Heart left ventricle (tissue), 16 donors: ENCODE measurements around the gene NACAD. TPM values are rescaled to one million over a fixed set of nuclear protein-coding genes. Genes with fewer than 3 reads are reported as not detected.

Source experiments
- ATAC-seq, 4 donors: fragments of 200-7000 bp; cut with Tn5 transposase; one replicate each; pipeline ENCODE4 v1.9.1; 2020 to 2022; ENCODE audit warnings: moderate library complexity in 4 of 4, mild to moderate bottlenecking in 3 of 4, moderate number of reproducible peaks in 1 of 4
- DNase-seq, 5 donors: peaks; one replicate each; pipeline ENCODE4 v3.0.0-alpha.2; 2020
- H3K27ac ChIP-seq, 12 donors: fragments of 200-600 bp; sonication (generic) in 4 of 12; one replicate each; pipeline versions ENCODE4 v1.5.0 to v1.8.0; 2016 to 2022; ENCODE audit warnings: mild to moderate bottlenecking in 2 of 12
- H3K27me3 ChIP-seq, 9 donors: fragments of 200-600 bp; sonication (generic) in 2 of 9; one replicate each; pipeline versions ENCODE4 v1.5.1 to v1.8.0; 2016 to 2022; ENCODE audit warnings: mild to moderate bottlenecking in 3 of 9
- H3K36me3 ChIP-seq, 9 donors: fragments of 200-600 bp; sonication (generic) in 2 of 9; one replicate each; pipeline versions ENCODE4 v1.5.0 to v1.8.0; 2018 to 2022; ENCODE audit warnings: mild to moderate bottlenecking in 2 of 9
- H3K4me1 ChIP-seq, 12 donors: fragments of 200-600 bp; sonication (generic) in 4 of 12; one replicate each; pipeline versions ENCODE4 v1.5.0 to v1.8.0; 2016 to 2022; ENCODE audit warnings: mild to moderate bottlenecking in 3 of 12
- H3K4me3 ChIP-seq, 12 donors: fragments of 200-600 bp; sonication (generic) in 4 of 12; one replicate each; pipeline versions ENCODE4 v1.5.0 to v1.8.0; 2017 to 2022; ENCODE audit warnings: mild to moderate bottlenecking in 9 of 12, moderate library complexity in 4 of 12
- H3K9me3 ChIP-seq, 12 donors: fragments of 200-600 bp; sonication (generic) in 4 of 12; one replicate each; pipeline versions ENCODE4 v1.5.0 to v1.8.0; 2016 to 2022; ENCODE audit warnings: mild to moderate bottlenecking in 1 of 12
- CTCF ChIP-seq, 12 donors: fragments of 200-600 bp; sonication (generic) in 4 of 12; IDR thresholded peaks; one replicate each; pipeline versions ENCODE4 v1.5.0 to v1.8.0; 2018 to 2022; ENCODE audit warnings: antibody characterized with exemption in 12 of 12, mild to moderate bottlenecking in 5 of 12
- POLR2A ChIP-seq, 2 donors: fragments of 450-650 bp; IDR thresholded peaks; one replicate each; pipeline ENCODE4 v1.6.1; 2017; ENCODE audit warnings: antibody characterized with exemption in 2 of 2, mild to moderate bottlenecking in 2 of 2, moderate library complexity in 2 of 2
- WGBS, 4 donors: extraction: QIAGEN DNeasy Blood & Tissue Kit in 2 of 4; methylation state at CpG; one replicate each; pipeline versions ENCODE4 v1.1.5 to v1.1.7; 2013 to 2018; 5-methylcytosine and 5-hydroxymethylcytosine counted together
- intact Hi-C, 10 donors: fragments of 100-400 bp; cut with DNase I; formaldehyde crosslinking; loops; one replicate each; pipeline versions ENCODE4 v1.11.1 to v1.14.2; 2022
- long read RNA-seq, 3 donors: library from polyadenylated mRNA; unstranded; transcript quantifications; one replicate each; pipeline ENCODE4 v2.0.0, GENCODE V29; 2020 to 2021
- polyA plus RNA-seq, 2 donors: library from polyadenylated mRNA; stranded (reverse); fragments of 200-250 nt; gene quantifications; one replicate each; pipeline ENCODE4 v1.2.3, GENCODE V29; 2013
- total RNA-seq, 9 donors: library from RNA; depleted of rRNA in 2 of 9; stranded (reverse); fragments of >200 nt in 2 of 9; fragmentation: NEBNext Ultra II Directional in 3 of 9; extraction: Animal tissue kit (Norgen Biotek cat#: 25700) in 3 of 9; gene quantifications; one replicate each; pipeline versions ENCODE4 v1.1.0 to v1.2.4, GENCODE V29; 2016 to 2023
- donor health status: ischemic (EF 13 %, LVEDD 7.1; RV severe dilation, severe dysfunction).
- donor health status: healthy with polysubstance abuse.
- donor health status: DM: no; HTN: yes; CAD: no.
- donor health status: DM: no; HTN: no; CAD: no.
- donor health status: ischemic (EF 25% LVEDD 6.9; RV normal size, moderate dysfunction).
- donor health status: ischemic (EF 25% LVEDD 5.7; RV mildly dilated, moderate dysfunction).
- donor health status: healthy.
- donor health status: DM: yes; HTN: yes; CAD: no.
- donor health status: ischemic (EF 35%, LVEDD 5.7; RV mildly dilated, moderate dysfunction).
- donor health status: nonischemic (EF 11% LVEDD 7.7; RV severe dilation, severe dysfunction).
- donor health status: DM: yes; HTN: yes; CAD: no.
- donor health status: PGD.
- donor health status: ischemic (EF 29% LVEDD 5.4; RV normal size, mild dysfunction).
- donor health status: nonischemic (EF 23%, LVEDD 6.1; RV moderate dilation, normal function).

Gene NACAD
- total RNA-seq (10 to 100 TPM in 1 of 9 donors, 1 to 10 TPM in 8; 1.9 to 16.3 (median 5.3) TPM), polyA plus RNA-seq (1 to 10 TPM; 2.8 to 5.8 TPM)
- long read RNA-seq, donor 1, full-length matches to known transcripts: 1 of 11 reads
- long read RNA-seq, donor 1, partial matches to known transcripts: 9 of 11 reads
- long read RNA-seq, donor 1, other reads (novel, unspliced or antisense): 1 of 11 reads
- long read RNA-seq, donor 2, partial matches to known transcripts: 7 of 8 reads
- long read RNA-seq, donor 2, other reads (novel, unspliced or antisense): 1 of 8 reads
- long read RNA-seq, donor 3: 0 reads

- intact Hi-C loops: no loop called here
- 0 to 2% (median 1%) methylated on average over 17 to 50 of the region's 50 CpGs for WGBS, 4 donors
- Histone ChIP-seq H3K4me3 (peak within 1 kb of the TSS; percentile 36 to 75 (median 60)), H3K27me3 (peaks cover 0 to 19% (median 0%) of the 10 kb centered on the region in 9 donors), H3K4me1 (peaks cover 0 to 17% (median 3%) of the 10 kb centered on the region in 12 donors), H3K36me3 (no peaks in the 10 kb centered on the region), H3K9me3 (peaks cover 0 to 6% (median 0%) of the 10 kb centered on the region in 12 donors), H3K27ac (peak within 1 kb of the TSS in 8 of 12 donors; percentile 6 to 77 (median 56))
- peak; percentile 60 to 92 (median 78) for ATAC-seq
- TF ChIP-seq POLR2A (IDR thresholded peaks at IDR 0.05): peak in 1 of 2 donors; percentile 18
- no peak for TF ChIP-seq CTCF (IDR thresholded peaks at IDR 0.05)
- peak in 4 of 5 donors; percentile 39 to 71 (median 56) for DNase-seq
Observed at GRCh38 chr7:45088821-45089340, at the start of gene NACAD. Gene NACAD, minus strand, starts transcription at chr7:45088969. Its CDS starts 75 bp downstream, at chr7:45088894.

GRCh38 chr7:45136106-45137060 is 47.6 kb upstream of the NACAD start:
- WGBS, 4 donors: 40 to 48% (median 46%) methylated on average over 9 of the region's 9 CpGs
- no peak overlapping the region for H3K4me3 ChIP-seq
- H3K9me3 ChIP-seq: no peaks in the 10 kb centered on the region
- ATAC-seq (peak; percentile 45 to 86 (median 76)), DNase-seq (peak in 3 of 5 donors; percentile 46 to 53 (median 51))
- no peak overlapping the region for H3K27ac ChIP-seq
- TF ChIP-seq CTCF (IDR thresholded peaks at IDR 0.05): peak; percentile 74 to 93 (median 86)
- TF ChIP-seq POLR2A (IDR thresholded peaks at IDR 0.05): no peak
- no peaks in the 10 kb centered on the region for H3K27me3 ChIP-seq
- H3K36me3 ChIP-seq: no peaks in the 10 kb centered on the region
- intact Hi-C loops: loop anchor here (1.0 to 10.0 kb wide), 8 partner anchors 163 to 552 kb away; partner anchors contain the start of gene TMED4 (in 2 of the 10)
- peaks cover 0 to 3% (median 0%) of the 10 kb centered on the region in 12 donors for H3K4me1 ChIP-seq

DNA sequence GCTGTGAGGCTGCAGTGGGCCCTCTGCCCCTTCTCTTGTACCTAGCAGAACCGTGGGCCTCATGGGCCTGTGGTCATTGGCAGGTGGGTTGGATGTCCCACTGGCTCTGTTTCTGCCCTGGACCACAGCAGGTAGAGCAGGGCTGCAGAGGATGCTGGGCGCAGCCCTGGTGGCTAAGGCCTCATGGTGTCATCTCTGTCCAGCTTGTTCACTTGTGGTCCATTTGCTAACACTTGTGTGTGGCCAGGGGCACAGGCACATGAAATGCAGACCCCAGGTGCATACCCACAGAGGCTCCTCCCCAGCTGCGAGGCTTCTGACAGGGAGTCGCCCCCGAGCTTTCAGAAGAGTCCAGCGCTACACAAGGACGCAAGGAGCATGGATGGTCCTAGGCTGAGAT is 45.1 kb upstream of the NACAD start:
- no peak for DNase-seq

More for the DNA sequence above, 45.1 kb upstream of the NACAD start:
- intact Hi-C loops: loop anchor here in 4 of 10 donors (2.0 to 10.0 kb wide), 6 partner anchors 159 to 549 kb away; partner anchors contain the start of gene TMED4 (in 2 of the 4)
- H3K27ac ChIP-seq: no peak overlapping the region
- 89 to 95% (median 91%) methylated on average over 7 of the region's 7 CpGs for WGBS, 4 donors
- H3K4me1 ChIP-seq: peaks cover 0 to 3% (median 0%) of the 10 kb centered on the region in 12 donors
- H3K4me3 ChIP-seq: no peak overlapping the region
- H3K9me3 ChIP-seq: no peaks in the 10 kb centered on the region
- no peaks in the 10 kb centered on the region for H3K36me3 ChIP-seq
- no peaks in the 10 kb centered on the region for H3K27me3 ChIP-seq
- no peak for TF ChIP-seq POLR2A (IDR thresholded peaks at IDR 0.05)
- TF ChIP-seq CTCF (IDR thresholded peaks at IDR 0.05): no peak
- ATAC-seq: no peak
